Loucy (cell line): ENCODE results near the gene IRF2BPL.
A peak's percentile ranks its signal among the peaks of the same experiment; 100 is the strongest.

ENCODE experiments used
- H2AFZ ChIP-seq: fragments of 200-600 bp; sonication (generic); 2 replicates; pipeline ENCODE4 v1.6.0; 2016; ENCODE audit warnings: antibody characterized with exemption, mild to moderate bottlenecking, low read length, moderate library complexity
- H3F3A ChIP-seq: fragments of 200-600 bp; 2 replicates; pipeline ENCODE4 v1.6.0; 2016; ENCODE audit warnings: antibody characterized with exemption, low read depth, mild to moderate bottlenecking
- H3K27me3 ChIP-seq: fragments of 200-600 bp; sonication (generic); 2 replicates; pipeline ENCODE4 v1.6.1; 2014; ENCODE audit warnings: low read length, mild to moderate bottlenecking; ENCODE audit not compliant: insufficient read depth, poor library complexity, severe bottlenecking
- H3K36me3 ChIP-seq: fragments of 200-600 bp; sonication (generic); 2 replicates; pipeline ENCODE4 v1.6.1; 2016; ENCODE audit warnings: low read length; ENCODE audit not compliant: insufficient read depth
- H3K4me1 ChIP-seq: fragments of 200-600 bp; sonication (generic); 2 replicates; pipeline ENCODE4 v1.5.1; 2014; ENCODE audit warnings: low read length, mild to moderate bottlenecking; ENCODE audit not compliant: insufficient read depth, poor library complexity, severe bottlenecking
- H3K4me2 ChIP-seq: fragments of 200-600 bp; sonication (generic); 2 replicates; pipeline ENCODE4 v1.6.0; 2014; ENCODE audit warnings: antibody characterized with exemption, low read length, low read depth, mild to moderate bottlenecking; ENCODE audit not compliant: poor library complexity, severe bottlenecking
- H3K4me3 ChIP-seq: fragments of 200-600 bp; sonication (generic); 2 replicates; pipeline ENCODE4 v1.5.1; 2014; ENCODE audit warnings: low read length, mild to moderate bottlenecking, mixed read lengths; ENCODE audit not compliant: poor library complexity, severe bottlenecking
- H3K79me2 ChIP-seq: fragments of 200-600 bp; sonication (generic); 2 replicates; pipeline ENCODE4 v1.6.1; 2014; ENCODE audit warnings: low read length; ENCODE audit not compliant: insufficient read depth
- H3K9ac ChIP-seq: fragments of 200-600 bp; sonication (generic); 2 replicates; pipeline ENCODE4 v1.6.0; 2014; ENCODE audit warnings: mild to moderate bottlenecking, low read depth, low read length, moderate library complexity; ENCODE audit not compliant: poor library complexity, severe bottlenecking
- H3K9me2 ChIP-seq: fragments of 200-600 bp; sonication (generic); replicated peaks from 2 replicates; pipeline ENCODE4 v1.6.1; 2016; ENCODE audit warnings: low read depth, low read length, mixed read lengths
- H3K9me3 ChIP-seq: fragments of 200-600 bp; sonication (generic); 2 replicates; pipeline ENCODE4 v1.6.1; 2014; ENCODE audit warnings: mild to moderate bottlenecking, antibody characterized with exemption, low read length, low read depth; ENCODE audit not compliant: insufficient read depth
- H4K20me1 ChIP-seq: fragments of 200-600 bp; sonication (generic); 2 replicates; pipeline ENCODE4 v1.6.0; 2014; ENCODE audit warnings: antibody characterized with exemption, low read length, mild to moderate bottlenecking; ENCODE audit not compliant: insufficient read depth, poor library complexity, severe bottlenecking
- EZH2phosphoT487 ChIP-seq: fragments of 200-600 bp; IDR thresholded peaks from 2 replicates; pipeline ENCODE4 v1.6.1; 2018; ENCODE audit warnings: antibody characterized with exemption, mild to moderate bottlenecking, moderate library complexity, borderline replicate concordance
- TF ChIP-seq, protein P1 (sequence below): fragments of 200-600 bp; sonication (generic); conservative IDR thresholded peaks from 2 replicates; pipeline ENCODE4 v1.5.1; 2014; ENCODE audit warnings: mild to moderate bottlenecking, antibody characterized with exemption, low read length

IRF2BPL gene

DNA sequence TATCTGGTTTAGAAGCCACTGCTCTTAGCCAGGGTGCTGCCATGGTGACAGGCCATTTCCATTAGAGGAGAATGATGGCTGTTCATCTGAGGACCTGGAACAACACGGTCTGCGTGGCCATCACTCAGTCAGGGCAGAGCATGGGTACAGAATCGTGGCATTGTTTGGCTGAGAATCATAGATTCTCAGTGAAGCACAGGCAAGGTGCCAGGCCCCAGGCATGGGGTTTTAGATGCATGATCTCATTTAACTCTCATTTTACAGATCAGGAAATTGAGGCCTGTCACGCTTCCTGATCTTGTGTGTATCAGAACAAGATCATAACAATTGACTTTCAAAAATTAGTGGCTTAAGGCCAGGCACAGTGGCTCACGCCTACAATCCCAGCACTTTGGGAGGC is 26.8 kb upstream of the IRF2BPL start:
- Histone ChIP-seq H2AFZ (no peak overlapping the region), H3K4me3 (no peak overlapping the region), H3K27me3 (no peaks in the 10 kb centered on the region), H3K36me3 (no peaks in the 10 kb centered on the region), H3F3A (no peaks in the 10 kb centered on the region), H3K4me2 (no peak overlapping the region), H3K9me2 (no peaks in the 10 kb centered on the region), H3K4me1 (peaks cover 6% of the 10 kb centered on the region), H3K9me3 (no peaks in the 10 kb centered on the region), H3K79me2 (no peaks in the 10 kb centered on the region), H4K20me1 (no peaks in the 10 kb centered on the region), H3K9ac (no peak overlapping the region)
- no peak for TF ChIP-seq EZH2phosphoT487
- TF ChIP-seq, protein P1, sequence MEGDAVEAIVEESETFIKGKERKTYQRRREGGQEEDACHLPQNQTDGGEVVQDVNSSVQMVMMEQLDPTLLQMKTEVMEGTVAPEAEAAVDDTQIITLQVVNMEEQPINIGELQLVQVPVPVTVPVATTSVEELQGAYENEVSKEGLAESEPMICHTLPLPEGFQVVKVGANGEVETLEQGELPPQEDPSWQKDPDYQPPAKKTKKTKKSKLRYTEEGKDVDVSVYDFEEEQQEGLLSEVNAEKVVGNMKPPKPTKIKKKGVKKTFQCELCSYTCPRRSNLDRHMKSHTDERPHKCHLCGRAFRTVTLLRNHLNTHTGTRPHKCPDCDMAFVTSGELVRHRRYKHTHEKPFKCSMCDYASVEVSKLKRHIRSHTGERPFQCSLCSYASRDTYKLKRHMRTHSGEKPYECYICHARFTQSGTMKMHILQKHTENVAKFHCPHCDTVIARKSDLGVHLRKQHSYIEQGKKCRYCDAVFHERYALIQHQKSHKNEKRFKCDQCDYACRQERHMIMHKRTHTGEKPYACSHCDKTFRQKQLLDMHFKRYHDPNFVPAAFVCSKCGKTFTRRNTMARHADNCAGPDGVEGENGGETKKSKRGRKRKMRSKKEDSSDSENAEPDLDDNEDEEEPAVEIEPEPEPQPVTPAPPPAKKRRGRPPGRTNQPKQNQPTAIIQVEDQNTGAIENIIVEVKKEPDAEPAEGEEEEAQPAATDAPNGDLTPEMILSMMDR, result no peak

- no peaks in the 10 kb centered on the region for H3K79me2 ChIP-seq
- H2AFZ ChIP-seq, result no peak overlapping the region
- no peaks in the 10 kb centered on the region for H3K36me3 ChIP-seq
- H3K9me2 ChIP-seq, result no peaks in the 10 kb centered on the region
- no peaks in the 10 kb centered on the region for H4K20me1 ChIP-seq
- H3K4me2 ChIP-seq, result no peak overlapping the region
- no peak overlapping the region for H3K4me3 ChIP-seq
- no peaks in the 10 kb centered on the region for H3F3A ChIP-seq
- H3K9me3 ChIP-seq, result no peaks in the 10 kb centered on the region
- H3K27me3 ChIP-seq, result no peaks in the 10 kb centered on the region
- no peak overlapping the region for H3K9ac ChIP-seq
- peaks cover 6% of the 10 kb centered on the region for H3K4me1 ChIP-seq
- TF ChIP-seq, protein P1, result peak; percentile 100
- TF ChIP-seq EZH2phosphoT487, result no peak
Observed at GRCh38 chr14:77053046-77053841, 24.7 kb upstream of the IRF2BPL start.

- Histone ChIP-seq H3K36me3 (no peaks in the 10 kb centered on the region), H3K27me3 (no peaks in the 10 kb centered on the region)
Observed at GRCh38 chr14:77052281-77053044, 24.0 kb upstream of the IRF2BPL start.

More at GRCh38 chr14:77052281-77053044, 24.0 kb upstream of the IRF2BPL start:
- no peaks in the 10 kb centered on the region for H4K20me1 ChIP-seq
- no peaks in the 10 kb centered on the region for H3F3A ChIP-seq
- no peak overlapping the region for H3K4me2 ChIP-seq
- no peaks in the 10 kb centered on the region for H3K9me2 ChIP-seq
- TF ChIP-seq, protein P1, result no peak
- TF ChIP-seq EZH2phosphoT487, result no peak
- H3K79me2 ChIP-seq, result no peaks in the 10 kb centered on the region
- no peak overlapping the region for H3K4me3 ChIP-seq
- H3K9ac ChIP-seq, result no peak overlapping the region
- no peak overlapping the region for H2AFZ ChIP-seq
- H3K9me3 ChIP-seq, result no peaks in the 10 kb centered on the region
- H3K4me1 ChIP-seq, result peaks cover 6% of the 10 kb centered on the region
